H9 (cell line): ENCODE results near the gene PLCD3. TPM values are rescaled to one million over a fixed set of nuclear protein-coding genes. Genes with fewer than 3 reads are reported as not detected.

Source experiments
- DNase-seq: peaks from one replicate; pipeline ENCODE4 v3.0.0-alpha.2; 2017
- H2AFZ ChIP-seq: one replicate; pipeline ENCODE4 v1.6.1; 2013; ENCODE audit warnings: mild to moderate bottlenecking, low read length, control low read depth, moderate library complexity
- H2AK5ac ChIP-seq: 2 replicates; pipeline ENCODE4 v1.6.1; 2013; ENCODE audit warnings: low read length, control low read depth, mixed read lengths; ENCODE audit not compliant: insufficient read length
- H2BK120ac ChIP-seq: one replicate; pipeline ENCODE4 v1.6.1; 2013; ENCODE audit warnings: low read depth, mild to moderate bottlenecking, low read length, control low read depth, inconsistent platforms; ENCODE audit not compliant: poor library complexity, severe bottlenecking
- H2BK12ac ChIP-seq: 2 replicates; pipeline ENCODE4 v1.6.1; 2013; ENCODE audit warnings: low read length, control low read depth, mixed read lengths, low read depth; ENCODE audit not compliant: insufficient read length
- H2BK15ac ChIP-seq: 2 replicates; pipeline ENCODE4 v1.6.1; 2013; ENCODE audit warnings: low read depth, low read length, control low read depth
- H2BK20ac ChIP-seq: one replicate; pipeline ENCODE4 v1.6.1; 2013; ENCODE audit warnings: low read depth, mild to moderate bottlenecking, low read length, control low read depth, inconsistent platforms; ENCODE audit not compliant: poor library complexity, severe bottlenecking
- H2BK5ac ChIP-seq: 2 replicates; pipeline ENCODE4 v1.6.1; 2013; ENCODE audit warnings: low read length, control low read depth, mixed read lengths; ENCODE audit not compliant: insufficient read length
- H3K14ac ChIP-seq: 2 replicates; pipeline ENCODE4 v1.6.1; 2013; ENCODE audit warnings: low read length, control low read depth; ENCODE audit not compliant: insufficient read depth
- H3K18ac ChIP-seq: 2 replicates; pipeline ENCODE4 v1.6.1; 2013; ENCODE audit warnings: low read depth, mild to moderate bottlenecking, mixed read lengths, low read length, control low read depth; ENCODE audit not compliant: insufficient read length
- H3K23ac ChIP-seq: 2 replicates; pipeline ENCODE4 v1.6.1; 2013; ENCODE audit warnings: low read length, control low read depth, mixed read lengths, low read depth; ENCODE audit not compliant: insufficient read length
- H3K23me2 ChIP-seq: 2 replicates; pipeline ENCODE4 v1.6.1; 2013; ENCODE audit warnings: low read depth, mild to moderate bottlenecking, mixed read lengths, low read length, control low read depth; ENCODE audit not compliant: insufficient read length, poor library complexity, severe bottlenecking
- H3K27ac ChIP-seq: 2 replicates; pipeline ENCODE4 v1.5.1; 2013; ENCODE audit warnings: low read length, control low read depth, mixed read lengths, low read depth; ENCODE audit not compliant: insufficient read length
- H3K27me3 ChIP-seq: 2 replicates; pipeline ENCODE4 v1.6.1; 2013; ENCODE audit warnings: low read length, control low read depth, inconsistent platforms; ENCODE audit not compliant: insufficient read depth
- H3K4ac ChIP-seq: 2 replicates; pipeline ENCODE4 v1.6.1; 2013; ENCODE audit warnings: low read depth, mild to moderate bottlenecking, control low read depth, inconsistent platforms, low read length, moderate library complexity
- H3K4me1 ChIP-seq: 2 replicates; pipeline ENCODE4 v1.6.1; 2013; ENCODE audit warnings: low read length, control low read depth, inconsistent platforms; ENCODE audit not compliant: insufficient read depth
- H3K4me2 ChIP-seq: 2 replicates; pipeline ENCODE4 v1.6.1; 2013; ENCODE audit warnings: low read length, control low read depth, mixed read lengths; ENCODE audit not compliant: insufficient read length, insufficient read depth
- H3K56ac ChIP-seq: 2 replicates; pipeline ENCODE4 v1.6.1; 2013; ENCODE audit warnings: low read depth, mild to moderate bottlenecking, mixed read lengths, low read length, control low read depth; ENCODE audit not compliant: insufficient read length
- H3K79me1 ChIP-seq: 2 replicates; pipeline ENCODE4 v1.6.1; 2013; ENCODE audit warnings: low read depth, mild to moderate bottlenecking, moderate library complexity, low read length, control low read depth, inconsistent platforms; ENCODE audit not compliant: insufficient read depth, poor library complexity, severe bottlenecking
- H3K79me2 ChIP-seq: 2 replicates; pipeline ENCODE4 v1.6.1; 2013; ENCODE audit warnings: low read length, control low read depth, inconsistent platforms; ENCODE audit not compliant: insufficient read depth
- H3K9ac ChIP-seq: 2 replicates; pipeline ENCODE4 v1.6.1; 2013; ENCODE audit warnings: low read length, control low read depth, mixed read lengths; ENCODE audit not compliant: insufficient read length; ENCODE audit errors: extremely low read depth
- H3K9me3 ChIP-seq: one replicate; pipeline ENCODE4 v1.6.1; 2013; ENCODE audit warnings: low read depth, low read length, inconsistent platforms; ENCODE audit not compliant: control insufficient read depth
- H3T11ph ChIP-seq: one replicate; pipeline ENCODE4 v1.6.1; 2013; ENCODE audit warnings: mild to moderate bottlenecking, low read length, control low read depth, inconsistent platforms
- H4K20me1 ChIP-seq: one replicate; pipeline ENCODE4 v1.6.1; 2013; ENCODE audit not compliant: control insufficient read depth, insufficient read length, insufficient read depth
- H4K5ac ChIP-seq: 2 replicates; pipeline ENCODE4 v1.6.1; 2013; ENCODE audit warnings: low read depth, mild to moderate bottlenecking, mixed read lengths, low read length, control low read depth; ENCODE audit not compliant: insufficient read length
- H4K8ac ChIP-seq: replicated peaks from 2 replicates; pipeline ENCODE4 v1.6.1; 2013; ENCODE audit warnings: low read length, control low read depth, mixed read lengths, low read depth; ENCODE audit not compliant: insufficient read length
- H4K91ac ChIP-seq: 2 replicates; pipeline ENCODE4 v1.6.1; 2013; ENCODE audit warnings: low read depth, mild to moderate bottlenecking, moderate library complexity, mixed read lengths, low read length, control low read depth; ENCODE audit not compliant: insufficient read length
- H3K27ac Mint-ChIP-seq, 3 experiments: 2 replicates in 2 of 3; 3 replicates in 1 of 3; pipeline ENCODE4 v1.8.0; 2020 to 2021; ENCODE audit warnings: mixed read lengths in 3 of 3, mild to moderate bottlenecking in 1 of 3, moderate library complexity in 1 of 3
- H3K27me3 Mint-ChIP-seq: 2 replicates; pipeline ENCODE4 v1.8.0; 2021; ENCODE audit warnings: low read depth, mild to moderate bottlenecking, moderate library complexity, mixed read lengths
- H3K36me3 Mint-ChIP-seq, 3 experiments: 2 replicates in 2 of 3; 3 replicates in 1 of 3; pipeline ENCODE4 v1.8.0; 2020 to 2021; ENCODE audit warnings: low read depth in 3 of 3, mixed read lengths in 3 of 3; ENCODE audit not compliant: insufficient read depth in 1 of 3
- H3K4me1 Mint-ChIP-seq, 2 experiments: 2 replicates each; pipeline ENCODE4 v1.8.0; 2020; ENCODE audit warnings: mixed read lengths in 2 of 2
- H3K4me3 Mint-ChIP-seq, 2 experiments: 2 replicates in 1 of 2; 3 replicates in 1 of 2; pipeline ENCODE4 v1.8.0; 2020 to 2021; ENCODE audit warnings: mild to moderate bottlenecking in 2 of 2, mixed read lengths in 2 of 2, moderate library complexity in 1 of 2
- H3K9me3 Mint-ChIP-seq, 2 experiments: 2 replicates in 1 of 2; 3 replicates in 1 of 2; pipeline ENCODE4 v1.8.0; 2020; ENCODE audit warnings: mild to moderate bottlenecking in 2 of 2, mixed read lengths in 2 of 2, moderate library complexity in 1 of 2
- CTCF ChIP-seq: fragments of 200-600 bp; sonication (generic); conservative IDR thresholded peaks from 3 replicates; pipeline ENCODE4 v1.8.0; 2021; ENCODE audit warnings: antibody characterized with exemption, mild to moderate bottlenecking
- WGBS: extraction: QIAGEN DNeasy Blood & Tissue Kit; methylation state at CpG from one replicate; pipeline ENCODE4 v1.1.7; 2013; ENCODE audit warnings: missing lambda C conversion rate, low lambda C conversion rate, mixed read lengths; ENCODE audit not compliant: insufficient read length; ENCODE audit errors: extremely low coverage; 5-methylcytosine and 5-hydroxymethylcytosine counted together
- total RNA-seq: library from RNA; stranded (reverse); gene quantifications from 2 replicates; pipeline ENCODE4 v1.2.1, GENCODE V29; 2021

Gene PLCD3
- total RNA-seq, 1 experiment from 2014 or later = 41.6 TPM

- Histone ChIP-seq H3K14ac (no peak overlapping the region), H4K5ac (no peak overlapping the region), H3K18ac (no peak overlapping the region), H2BK20ac (no peak overlapping the region), H3K79me1 (no peaks in the 10 kb centered on the region), H2AK5ac (no peak overlapping the region), H3K27me3 (no peaks in the 10 kb centered on the region), H4K91ac (no peak overlapping the region), H2AFZ (no peak overlapping the region), H3T11ph (no peak overlapping the region), H3K9ac (no peak overlapping the region), H4K8ac (no peak overlapping the region), H3K23ac (no peak overlapping the region), H3K4ac (no peak overlapping the region), H4K20me1 (no peaks in the 10 kb centered on the region), H2BK12ac (no peak overlapping the region), H3K9me3 (no peaks in the 10 kb centered on the region), H3K56ac (no peak overlapping the region), H3K23me2 (no peaks in the 10 kb centered on the region), H3K27ac (no peak overlapping the region), H3K4me1 (no peaks in the 10 kb centered on the region), H3K79me2 (no peaks in the 10 kb centered on the region; the same call in 1 of the 2 replicates), H2BK5ac (no peak overlapping the region), H3K4me2 (no peak overlapping the region), H2BK15ac (no peak overlapping the region), H2BK120ac (no peak overlapping the region)
- TF ChIP-seq CTCF = no peak
- Mint-ChIP-seq H3K36me3 (peaks cover 32 to 93% (median 81%) of the 10 kb centered on the region in 3 experiments; a peak in 6 of 7 replicates), H3K9me3 (no peaks in the 10 kb centered on the region), H3K27me3 (no peaks in the 10 kb centered on the region), H3K27ac (peak overlapping the region in 1 of 3 experiments; percentile 58; a peak in 1 of 7 replicates), H3K4me3 (no peak overlapping the region), H3K4me1 (peaks cover 0 to 7% of the 10 kb centered on the region in 2 experiments; a peak in 2 of 4 replicates)
- WGBS = no CpG with 5 or more reads among the region's 9 CpGs
- no peak for DNase-seq
Observed at GRCh38 chr17:45102856-45103255, 29.5 kb downstream of the PLCD3 start.
